SK-N-SH (cell line): ENCODE results near the gene DCTD.

Experiments
- ELF1 ChIP-seq: IDR thresholded peaks from 2 replicates; pipeline ENCODE4 v1.4.0; 2012
- EZH2phosphoT487 ChIP-seq: fragments of 200-600 bp; sonication (generic); IDR thresholded peaks from 2 replicates; pipeline ENCODE4 v1.6.1; 2017; ENCODE audit warnings: low read depth, mixed run types, mild to moderate bottlenecking, antibody characterized with exemption, moderate library complexity, borderline replicate concordance
- GABPA ChIP-seq: IDR thresholded peaks from 2 replicates; pipeline ENCODE4 v1.4.0; 2012; ENCODE audit warnings: low read depth, mild to moderate bottlenecking
- POLR2AphosphoS5 ChIP-seq: IDR thresholded peaks from 2 replicates; pipeline ENCODE4 v1.6.1; 2012; ENCODE audit warnings: low read depth, low read length
- SIN3A ChIP-seq: IDR thresholded peaks from 2 replicates; pipeline ENCODE4 v1.6.1; 2012; ENCODE audit warnings: low read depth, mild to moderate bottlenecking, low read length, moderate library complexity, borderline replicate concordance
- YY1 ChIP-seq: IDR thresholded peaks from 2 replicates; pipeline ENCODE4 v1.4.0; 2012; ENCODE audit warnings: low read depth, mild to moderate bottlenecking
- TF ChIP-seq, protein P1 (sequence below): IDR thresholded peaks from 2 replicates; pipeline ENCODE4 v1.4.0; 2012; ENCODE audit warnings: low read depth
- TF ChIP-seq, protein P2 (sequence below): fragments of 200-600 bp; sonication (generic); IDR thresholded peaks from 2 replicates; pipeline ENCODE4 v1.6.1; 2017; ENCODE audit warnings: antibody characterized with exemption, mild to moderate bottlenecking, moderate library complexity
- TF ChIP-seq, protein P3 (sequence below): IDR thresholded peaks from 2 replicates; pipeline ENCODE4; 2012

- TF ChIP-seq, protein P1, sequence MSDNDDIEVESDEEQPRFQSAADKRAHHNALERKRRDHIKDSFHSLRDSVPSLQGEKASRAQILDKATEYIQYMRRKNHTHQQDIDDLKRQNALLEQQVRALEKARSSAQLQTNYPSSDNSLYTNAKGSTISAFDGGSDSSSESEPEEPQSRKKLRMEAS: no peak
- TF ChIP-seq, protein P2, sequence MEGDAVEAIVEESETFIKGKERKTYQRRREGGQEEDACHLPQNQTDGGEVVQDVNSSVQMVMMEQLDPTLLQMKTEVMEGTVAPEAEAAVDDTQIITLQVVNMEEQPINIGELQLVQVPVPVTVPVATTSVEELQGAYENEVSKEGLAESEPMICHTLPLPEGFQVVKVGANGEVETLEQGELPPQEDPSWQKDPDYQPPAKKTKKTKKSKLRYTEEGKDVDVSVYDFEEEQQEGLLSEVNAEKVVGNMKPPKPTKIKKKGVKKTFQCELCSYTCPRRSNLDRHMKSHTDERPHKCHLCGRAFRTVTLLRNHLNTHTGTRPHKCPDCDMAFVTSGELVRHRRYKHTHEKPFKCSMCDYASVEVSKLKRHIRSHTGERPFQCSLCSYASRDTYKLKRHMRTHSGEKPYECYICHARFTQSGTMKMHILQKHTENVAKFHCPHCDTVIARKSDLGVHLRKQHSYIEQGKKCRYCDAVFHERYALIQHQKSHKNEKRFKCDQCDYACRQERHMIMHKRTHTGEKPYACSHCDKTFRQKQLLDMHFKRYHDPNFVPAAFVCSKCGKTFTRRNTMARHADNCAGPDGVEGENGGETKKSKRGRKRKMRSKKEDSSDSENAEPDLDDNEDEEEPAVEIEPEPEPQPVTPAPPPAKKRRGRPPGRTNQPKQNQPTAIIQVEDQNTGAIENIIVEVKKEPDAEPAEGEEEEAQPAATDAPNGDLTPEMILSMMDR: no peak
- TF ChIP-seq EZH2phosphoT487 (no peak), ELF1 (no peak), YY1 (no peak), SIN3A (no peak), POLR2AphosphoS5 (no peak), GABPA (no peak)
- TF ChIP-seq, protein P3, sequence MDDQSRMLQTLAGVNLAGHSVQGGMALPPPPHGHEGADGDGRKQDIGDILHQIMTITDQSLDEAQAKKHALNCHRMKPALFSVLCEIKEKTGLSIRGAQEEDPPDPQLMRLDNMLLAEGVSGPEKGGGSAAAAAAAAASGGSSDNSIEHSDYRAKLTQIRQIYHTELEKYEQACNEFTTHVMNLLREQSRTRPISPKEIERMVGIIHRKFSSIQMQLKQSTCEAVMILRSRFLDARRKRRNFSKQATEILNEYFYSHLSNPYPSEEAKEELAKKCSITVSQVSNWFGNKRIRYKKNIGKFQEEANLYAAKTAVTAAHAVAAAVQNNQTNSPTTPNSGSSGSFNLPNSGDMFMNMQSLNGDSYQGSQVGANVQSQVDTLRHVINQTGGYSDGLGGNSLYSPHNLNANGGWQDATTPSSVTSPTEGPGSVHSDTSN: no peak
Measured at GRCh38 chr4:182847576-182848450, 69.4 kb downstream of the DCTD start.
